ENCODE results near the gene MALRD1. TPM values are rescaled to one million over a fixed set of nuclear protein-coding genes. Genes with fewer than 3 reads are reported as not detected.

Gene MALRD1
- total RNA-seq (2021), result 0.86 and 1.1 TPM in 2 replicates
- percentile 27 among the genes with signal in this experiment for Bru-seq, nascent RNA
- percentile 22 among the genes with signal in this experiment for BruChase-seq, experiment 1, labeled RNA remaining after a 2-hour chase
- percentile 20 among the genes with signal in this experiment for BruChase-seq, experiment 2, labeled RNA remaining after a 6-hour chase
- long read RNA-seq, partial matches to known transcripts, result 1 of 2 reads
- long read RNA-seq, other reads (novel, unspliced or antisense), result 0 of 2 reads

- H3K4me1 ChIP-seq (ENCODE audit: insufficient read depth, low read length, poor library complexity, severe bottlenecking), result peaks cover 19% of the 10 kb centered on the region
- no TSS peak for BruUV-seq (replicated peaks)
- no peak within 1 kb of the TSS for H3K4me3 ChIP-seq (ENCODE audit: low read depth, low read length, poor library complexity, severe bottlenecking)
- TF ChIP-seq EZH2 (IDR thresholded peaks at IDR 0.05; ENCODE audit: borderline replicate concordance, low read depth, low read length, poor library complexity, severe bottlenecking) (no peak), CTCF (conservative IDR thresholded peaks at IDR 0.05; ENCODE audit: low read depth, low read length) (no peak)
- POLR2A ChIA-PET (ENCODE audit: low non-redundant PET), result no interaction called here
- H3K36me3 ChIP-seq (ENCODE audit: insufficient read depth, low read length, poor library complexity, severe bottlenecking), result no peaks in the 10 kb centered on the region
- intact Hi-C loops (cut with micrococcal nuclease; ENCODE audit: unreplicated experiment), result no loop called here
- CTCF ChIA-PET, result no interaction called here
- H3K9me3 ChIP-seq (ENCODE audit: low read depth, low read length, poor library complexity, severe bottlenecking), result no peaks in the 10 kb centered on the region
- no peaks in the 10 kb centered on the region for H3K27me3 ChIP-seq (replicated peaks; ENCODE audit: insufficient read depth, low read depth, low read length, poor library complexity)
- no peak within 1 kb of the TSS for H3K27ac ChIP-seq (ENCODE audit: low read depth, low read length, poor library complexity, severe bottlenecking)
- no peak for DNase-seq (ENCODE audit: low spot score)
Measured at GRCh38 chr10:19048489-19048888, at the start of gene MALRD1. Gene MALRD1 (plus strand): TSS chr10:19048801. CDS start chr10:19048939, 138 bp downstream.

GRCh38 chr10:19003341-19003740 is 45.3 kb upstream of the MALRD1 start:
- ChIA-PET CTCF (no interaction called here), POLR2A (ENCODE audit: low non-redundant PET) (interaction anchor here (0.6 kb wide), 1 partner anchor 34 kb away, joined by 3 read pairs; no protein-coding TSS in a partner anchor)
- intact Hi-C loops (cut with micrococcal nuclease; ENCODE audit: unreplicated experiment), result no loop called here
- BruUV-seq (replicated peaks), result no TSS peak
- Histone ChIP-seq H3K36me3 (ENCODE audit: insufficient read depth, low read length, poor library complexity, severe bottlenecking) (no peaks in the 10 kb centered on the region), H3K27ac (ENCODE audit: low read depth, low read length, poor library complexity, severe bottlenecking) (peak overlapping the region; percentile 1), H3K27me3 (replicated peaks; ENCODE audit: insufficient read depth, low read depth, low read length, poor library complexity) (no peaks in the 10 kb centered on the region), H3K4me3 (ENCODE audit: low read depth, low read length, poor library complexity, severe bottlenecking) (no peak overlapping the region), H3K4me1 (ENCODE audit: insufficient read depth, low read length, poor library complexity, severe bottlenecking) (peaks cover 8% of the 10 kb centered on the region), H3K9me3 (ENCODE audit: low read depth, low read length, poor library complexity, severe bottlenecking) (no peaks in the 10 kb centered on the region)
- DNase-seq (ENCODE audit: low spot score), result peak; percentile 62
- TF ChIP-seq CTCF (conservative IDR thresholded peaks at IDR 0.05; ENCODE audit: low read depth, low read length), result no peak
- no peak for TF ChIP-seq EZH2 (IDR thresholded peaks at IDR 0.05; ENCODE audit: borderline replicate concordance, low read depth, low read length, poor library complexity, severe bottlenecking)

- Histone ChIP-seq H3K27ac (ENCODE audit: low read depth, low read length, poor library complexity, severe bottlenecking) (no peak overlapping the region), H3K36me3 (ENCODE audit: insufficient read depth, low read length, poor library complexity, severe bottlenecking) (no peaks in the 10 kb centered on the region), H3K4me1 (ENCODE audit: insufficient read depth, low read length, poor library complexity, severe bottlenecking) (no peaks in the 10 kb centered on the region), H3K4me3 (ENCODE audit: low read depth, low read length, poor library complexity, severe bottlenecking) (no peak overlapping the region), H3K27me3 (replicated peaks; ENCODE audit: insufficient read depth, low read depth, low read length, poor library complexity) (no peaks in the 10 kb centered on the region), H3K9me3 (ENCODE audit: low read depth, low read length, poor library complexity, severe bottlenecking) (peaks cover 6% of the 10 kb centered on the region)
- POLR2A ChIA-PET (ENCODE audit: low non-redundant PET), result no interaction called here
- TF ChIP-seq CTCF (conservative IDR thresholded peaks at IDR 0.05; ENCODE audit: low read depth, low read length) (no peak), EZH2 (IDR thresholded peaks at IDR 0.05; ENCODE audit: borderline replicate concordance, low read depth, low read length, poor library complexity, severe bottlenecking) (no peak)
- intact Hi-C loops (cut with micrococcal nuclease; ENCODE audit: unreplicated experiment), result no loop called here
- no TSS peak for BruUV-seq (replicated peaks)
- DNase-seq (ENCODE audit: low spot score), result no peak
- CTCF ChIA-PET, result no interaction called here
Measured at GRCh38 chr10:19012111-19012510, 36.5 kb upstream of the MALRD1 start.

Data from A673 (cell line).